LHCN-M2 (cell line): ENCODE results near the gene BMP15. TPM values are rescaled to one million over a fixed set of nuclear protein-coding genes. Genes with fewer than 3 reads are reported as not detected.

Experiments
- DNase-seq: peaks from one replicate; pipeline ENCODE4 v3.0.0-alpha.2; 2012; ENCODE audit warnings: low read depth
- polyA plus RNA-seq: library from polyadenylated mRNA; unstranded; fragments of >200 nt; gene quantifications from one replicate; pipeline ENCODE4 v1.2.1, GENCODE V29; 2012; ENCODE audit warnings: missing spikeins
- total RNA-seq: library from RNA; depleted of rRNA; stranded (reverse); fragments of >200 nt; gene quantifications from 2 replicates; pipeline ENCODE4 v1.2.3, GENCODE V29; 2014; rRNA removed

BMP15 gene
- not detected in 2 replicates for total RNA-seq
- polyA plus RNA-seq = not detected

GRCh38 chrX:50910685-50911176 lies at the start of gene BMP15:
Gene BMP15, plus strand, starts transcription at chrX:50910735. Its CDS starts 49 bp downstream, at chrX:50910784.
- no peak for DNase-seq

GRCh38 chrX:50863471-50863870 lies 47.1 kb upstream of the BMP15 start:
- DNase-seq = no peak

DNA sequence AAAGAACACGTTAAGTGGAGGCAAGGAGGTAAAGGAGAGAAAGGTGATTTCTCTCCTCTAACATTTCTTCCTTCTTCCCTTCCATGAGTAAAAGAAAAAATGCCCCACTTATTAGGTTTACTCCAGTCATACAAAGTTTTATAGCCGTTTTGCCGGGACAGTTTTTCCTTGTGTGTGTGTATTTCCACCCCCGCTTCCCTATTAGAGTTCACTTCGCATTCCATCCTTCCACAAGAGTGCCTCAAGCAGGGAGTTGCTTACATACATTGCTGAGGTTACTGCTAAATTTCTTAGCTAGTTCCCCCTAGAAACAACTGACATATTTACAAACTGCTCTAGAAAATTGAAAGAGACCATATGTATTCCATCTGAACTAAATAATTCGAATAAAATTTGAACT lies 45.2 kb upstream of the BMP15 start:
- DNase-seq = no peak

GRCh38 chrX:50871922-50872453 lies 38.5 kb upstream of the BMP15 start:
- DNase-seq = no peak

GRCh38 chrX:50874876-50875275 lies 35.7 kb upstream of the BMP15 start:
- DNase-seq = no peak

DNA sequence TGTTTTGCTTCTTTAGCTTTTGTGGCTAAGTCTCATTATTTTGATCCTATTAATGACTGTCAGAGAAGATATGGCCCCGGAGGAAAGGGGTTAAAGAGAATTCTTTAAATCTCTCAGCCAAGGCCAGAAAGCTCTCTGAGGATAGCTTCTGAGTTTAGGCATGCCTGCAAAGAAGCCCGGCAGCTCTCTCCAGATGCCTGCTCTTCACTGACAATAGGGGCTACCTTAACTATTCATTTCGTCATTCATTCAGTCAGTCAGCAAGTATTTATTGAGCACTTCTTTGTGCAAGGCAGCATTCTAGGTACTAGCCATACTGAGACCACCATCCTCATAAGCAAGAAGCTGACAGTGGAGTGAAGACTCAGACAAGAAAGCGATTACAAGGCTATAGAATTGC lies 34.0 kb upstream of the BMP15 start:
- no peak for DNase-seq

DNA sequence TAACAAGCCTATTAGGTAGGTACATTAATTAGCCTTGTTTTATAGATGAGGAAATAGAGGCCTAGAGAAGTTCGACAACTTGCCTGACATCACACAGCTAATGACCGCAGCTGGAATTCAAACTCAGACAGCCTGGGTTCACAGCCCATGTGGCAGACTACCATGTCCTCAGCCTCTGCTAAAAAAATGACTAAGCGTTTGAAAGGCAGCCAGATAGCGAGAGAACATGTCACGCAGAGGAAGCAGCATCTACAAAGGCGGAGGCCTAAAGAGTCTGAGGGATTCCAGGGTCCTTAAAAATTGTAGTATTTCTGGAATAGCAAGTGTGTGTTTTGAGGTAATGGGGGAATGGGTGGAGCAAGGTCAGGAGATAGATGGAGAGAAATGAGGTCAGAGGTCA lies 33.2 kb upstream of the BMP15 start:
- DNase-seq = no peak

- DNase-seq = no peak
Observed at GRCh38 chrX:50881028-50881427, 29.5 kb upstream of the BMP15 start.

DNA sequence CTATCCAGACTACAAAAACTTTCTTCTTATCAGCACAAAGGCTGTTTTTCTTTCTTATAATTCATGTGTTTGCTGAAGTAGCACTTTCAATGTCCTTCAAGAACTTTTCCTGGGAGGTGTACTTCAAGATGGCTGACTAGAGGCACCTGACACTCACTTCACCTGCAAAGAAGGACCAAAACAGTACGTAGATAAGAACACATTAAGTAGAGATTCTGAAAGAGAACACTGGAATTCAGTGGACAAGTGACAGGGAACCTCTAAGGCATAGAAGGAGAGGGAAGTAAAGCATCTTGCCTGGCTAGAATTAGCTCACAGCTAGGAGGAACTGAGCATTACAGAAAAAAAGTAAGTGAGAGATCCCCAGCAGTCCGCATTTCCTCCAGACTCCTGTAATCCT lies 21.7 kb upstream of the BMP15 start:
- no peak for DNase-seq

DNA sequence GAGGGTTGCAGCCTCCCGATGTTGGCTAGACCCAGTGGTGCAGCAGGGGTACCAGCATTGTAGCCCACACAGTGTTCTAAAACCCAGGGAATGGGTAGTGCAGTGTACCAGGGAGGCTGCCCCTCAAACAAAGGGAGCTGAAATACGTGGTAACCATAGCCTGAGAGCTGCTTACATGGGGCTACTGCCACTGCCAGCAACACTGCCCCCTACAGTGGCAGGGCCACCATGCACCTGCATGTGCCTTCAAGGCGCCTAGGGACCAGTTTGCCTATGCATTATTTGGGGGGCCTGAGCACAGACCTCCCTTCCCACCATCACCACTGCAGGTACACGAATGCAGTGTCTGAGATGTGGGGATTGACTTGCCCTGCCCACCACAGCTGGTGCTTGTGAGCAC lies 21.0 kb upstream of the BMP15 start:
- DNase-seq = no peak

DNA sequence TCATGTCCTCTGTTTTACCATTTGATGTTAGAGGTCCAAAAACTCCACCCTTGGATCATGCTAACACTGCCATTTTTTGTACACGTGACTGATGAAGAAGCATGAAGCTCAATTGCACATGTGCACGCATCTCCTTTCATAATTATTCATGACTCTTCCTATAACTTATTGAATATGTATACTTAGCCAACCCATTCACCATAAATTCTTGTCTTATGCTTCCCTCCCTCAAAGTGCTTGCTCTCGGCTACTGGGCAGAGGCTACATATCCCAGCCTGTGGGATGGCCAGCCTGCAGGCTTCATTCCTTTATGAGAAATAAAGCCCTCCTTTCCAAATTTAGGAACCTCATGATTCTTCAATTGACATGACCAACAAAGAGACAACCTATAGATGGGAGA lies 17.5 kb upstream of the BMP15 start:
- no peak for DNase-seq

DNA sequence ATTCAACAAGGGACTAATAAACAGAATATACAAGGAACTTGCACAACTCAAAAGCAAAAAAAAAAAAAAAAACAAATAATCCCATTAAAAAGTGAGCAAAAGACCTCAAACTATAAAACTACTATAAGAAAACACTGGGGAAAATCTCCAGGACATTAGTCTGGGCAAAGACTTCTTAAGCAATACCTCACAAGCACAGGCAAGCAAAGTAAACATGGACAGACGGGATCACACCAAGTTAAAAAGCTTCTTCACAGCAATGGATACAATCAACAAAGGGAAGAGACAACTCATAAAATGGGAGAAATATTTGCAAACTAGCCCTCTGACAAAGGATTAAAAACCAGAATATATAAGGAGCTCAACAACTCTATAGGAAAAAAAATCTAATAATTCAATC lies 17.1 kb upstream of the BMP15 start:
- DNase-seq = no peak

DNA sequence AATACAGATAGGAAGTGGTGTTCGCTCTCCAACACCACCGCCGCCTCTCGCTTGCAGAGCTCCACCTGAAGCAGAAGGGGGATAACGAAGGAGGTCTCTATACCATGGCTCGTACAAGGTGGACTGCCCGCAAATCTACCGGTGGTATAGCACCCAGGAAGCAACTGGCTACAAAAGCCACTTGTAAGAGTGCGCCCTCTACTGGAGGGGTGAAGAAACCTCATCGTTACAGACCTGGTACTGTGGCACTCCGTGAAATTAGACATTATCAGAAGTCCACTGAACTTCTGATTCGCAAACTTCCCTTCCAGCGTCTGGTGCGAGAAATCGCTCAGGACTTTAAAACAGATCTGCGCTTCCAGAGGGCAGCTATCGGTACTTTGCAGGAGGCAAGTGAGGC lies 5.2 kb upstream of the BMP15 start:
- no peak for DNase-seq

- no peak for DNase-seq
Observed at GRCh38 chrX:50913520-50913919, 3.0 kb downstream of the BMP15 start.

DNA sequence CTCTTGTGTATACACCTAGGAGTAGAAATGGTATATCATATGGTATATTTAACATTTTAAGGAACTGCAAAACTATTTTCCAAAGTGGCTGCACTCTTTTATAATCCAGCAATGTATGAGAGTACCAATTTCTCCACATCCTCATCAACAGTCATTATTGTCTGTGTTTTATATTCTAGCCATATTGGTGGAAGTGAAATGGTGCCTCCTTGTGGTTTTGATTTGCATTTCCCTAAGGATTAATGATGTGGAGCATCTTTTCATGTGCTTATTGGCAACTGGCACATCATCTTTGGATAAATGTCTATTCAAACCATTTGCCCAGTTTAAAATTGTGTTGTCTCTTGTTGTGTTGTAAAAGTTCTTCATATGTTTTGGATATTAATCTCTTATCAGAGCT lies 9.6 kb downstream of the BMP15 start:
- no peak for DNase-seq

GRCh38 chrX:50927127-50927526 lies 16.6 kb downstream of the BMP15 start:
- no peak for DNase-seq

- DNase-seq = no peak
Observed at GRCh38 chrX:50941638-50942037, 31.1 kb downstream of the BMP15 start.

DNA sequence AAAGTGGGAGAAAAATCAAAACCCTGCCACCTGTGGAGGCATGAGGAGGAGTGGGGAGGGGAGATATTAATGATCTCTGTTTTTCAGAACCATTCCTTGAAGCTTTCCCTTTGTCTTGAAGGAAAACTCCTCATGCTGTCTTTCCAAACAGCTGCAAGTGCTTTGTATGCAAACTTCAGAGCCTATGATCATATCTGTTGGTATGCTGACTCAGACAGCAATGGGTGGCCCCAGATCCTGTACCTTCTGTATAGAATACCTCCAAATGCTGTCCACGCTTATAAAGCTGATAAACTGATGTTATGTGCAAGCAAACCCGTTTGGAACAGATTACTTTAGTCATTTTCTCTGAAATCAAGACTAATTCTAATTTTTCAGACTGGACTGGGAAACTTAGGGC lies 31.9 kb downstream of the BMP15 start:
- DNase-seq = no peak

DNA sequence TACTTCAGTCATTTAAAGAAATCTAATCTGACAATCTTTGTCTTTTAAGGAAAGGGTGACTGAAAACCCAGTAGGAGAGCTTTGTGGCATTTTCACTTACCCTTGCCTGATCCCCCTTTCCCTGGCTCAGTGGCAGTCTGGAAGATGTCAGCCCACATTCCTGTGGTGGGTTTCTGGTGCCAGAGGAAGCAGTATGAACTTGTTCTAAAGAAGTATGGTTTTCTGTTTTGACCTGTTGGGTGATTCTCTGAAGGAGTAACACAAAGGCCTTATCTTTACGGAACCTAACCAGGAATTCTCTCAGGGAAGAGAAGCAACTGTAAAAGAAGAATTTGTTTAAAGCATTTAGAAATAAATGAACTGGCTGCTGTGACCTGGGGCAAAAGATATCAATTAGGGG lies 41.9 kb downstream of the BMP15 start:
- DNase-seq = no peak

DNA sequence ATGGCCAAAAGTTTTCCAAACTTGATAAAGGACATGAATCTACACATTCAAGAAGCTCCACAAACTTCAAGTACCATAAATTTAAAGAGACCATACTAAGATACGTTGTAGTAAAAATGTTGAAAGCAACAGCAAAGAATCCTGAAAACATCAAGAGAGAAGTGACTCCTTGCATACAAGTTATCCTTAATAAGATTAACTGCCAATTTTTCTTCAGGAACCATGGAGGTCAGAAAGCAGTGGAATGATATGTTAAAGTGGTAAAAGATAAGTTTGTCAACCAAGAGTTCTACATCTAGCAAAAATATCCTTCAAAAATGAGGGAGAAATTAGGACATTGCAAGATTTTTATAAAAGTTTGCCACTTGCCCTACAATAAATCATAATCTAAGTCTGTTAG lies 43.3 kb downstream of the BMP15 start:
- no peak for DNase-seq

GRCh38 chrX:50962156-50962555 lies 51.6 kb downstream of the BMP15 start:
- no peak for DNase-seq

- no peak for DNase-seq
Observed at GRCh38 chrX:50963842-50964241, 53.3 kb downstream of the BMP15 start.
